HCT116 (cell line): ENCODE results near the gene RAB25. TPM values are rescaled to one million over a fixed set of nuclear protein-coding genes. Genes with fewer than 3 reads are reported as not detected.

Experiments used
- ATAC-seq: fragments of 200-7000 bp; cut with Tn5 transposase; 2 replicates; pipeline ENCODE4 v1.9.1; 2020; ENCODE audit warnings: mild to moderate bottlenecking, moderate library complexity
- BruUV-seq: library from RNA; stranded (reverse); fragments of 400-500 nt; replicated peaks from 2 replicates; lab custom pipeline; 2021; lab: Mats Ljungman, UMichigan
- CTCF ChIA-PET: fragments of 300-600 bp; sonication (Branson Sonifier 250); formaldehyde crosslinking; loops from one replicate; lab custom pipeline; 2021; ENCODE audit warnings: antibody characterized with exemption; lab: Charles Lee
- POLR2A ChIA-PET: fragments of 300-600, 350-600 bp; sonication (Branson Sonifier 250); formaldehyde crosslinking; loops from one replicate; lab custom pipeline; 2021; ENCODE audit warnings: antibody characterized with exemption; lab: Charles Lee
- RAD21 ChIA-PET, 2 experiments: fragments of 300-600 bp; sonication (Branson Sonifier 250); formaldehyde crosslinking; loops; one replicate each; lab custom pipeline; 2023; ENCODE audit warnings: low total read pairs in 2 of 2; ENCODE audit not compliant: uncharacterized antibody in 2 of 2, unreplicated experiment in 2 of 2, low non-redundant PET in 1 of 2; lab: Charles Lee
- DNase-seq: peaks from one replicate; pipeline ENCODE4 v3.0.0-alpha.2; 2010; ENCODE audit warnings: low read depth, low spot score
- H2AFZ ChIP-seq: fragments of 200-600 bp; shearing (Covaris generic), sonication (generic); 2 replicates; pipeline ENCODE4 v1.6.1; 2017; ENCODE audit warnings: low read depth, mixed run types, mixed read lengths, antibody characterized with exemption, low read length; ENCODE audit not compliant: poor library complexity, severe bottlenecking
- H3K27ac ChIP-seq: 2 replicates; pipeline ENCODE4 v1.5.1; 2012; ENCODE audit warnings: low read depth, low read length
- H3K27me3 ChIP-seq: fragments of 200-600 bp; sonication (generic); 2 replicates; pipeline ENCODE4 v1.6.1; 2016; ENCODE audit warnings: mixed run types, low read length, mixed read lengths; ENCODE audit not compliant: insufficient read depth
- H3K36me3 ChIP-seq, 2 experiments: fragments of 200-500 bp in 1 of 2; fragments of 200-600 bp in 1 of 2; sonication (Bioruptor generic) in 1 of 2; sonication (generic) in 1 of 2; 2 replicates each; pipeline versions ENCODE4 v1.5.1 to v1.6.1; 2014 to 2016; ENCODE audit warnings: low read length in 2 of 2, inconsistent platforms in 1 of 2, mixed read lengths in 1 of 2, mixed run types in 1 of 2; ENCODE audit not compliant: insufficient read depth in 2 of 2, control insufficient read depth in 1 of 2
- H3K4me1 ChIP-seq, 2 experiments: fragments of 200-600 bp in 1 of 2; sonication (generic) in 1 of 2; 2 replicates each; pipeline versions ENCODE4 v1.5.1 to v1.6.1; 2012 to 2017; ENCODE audit warnings: low read length in 2 of 2, inconsistent platforms in 1 of 2, mild to moderate bottlenecking in 1 of 2, mixed read lengths in 1 of 2, mixed run types in 1 of 2, moderate library complexity in 1 of 2; ENCODE audit not compliant: insufficient read depth in 2 of 2, control insufficient read depth in 1 of 2
- H3K4me2 ChIP-seq: fragments of 200-600 bp; sonication (generic); 2 replicates; pipeline ENCODE4 v1.6.1; 2017; ENCODE audit warnings: mixed run types, low read length, mixed read lengths
- H3K4me3 ChIP-seq, 2 experiments: fragments of 200-600 bp in 1 of 2; sonication (generic) in 1 of 2; replicated peaks in 1 of 2; 2 replicates each; pipeline ENCODE4 v1.5.1; 2011 to 2016; ENCODE audit warnings: low read length in 2 of 2, control low read depth in 1 of 2, low read depth in 1 of 2, mild to moderate bottlenecking in 1 of 2, mixed read lengths in 1 of 2, mixed run types in 1 of 2
- H3K79me2 ChIP-seq: fragments of 200-600 bp; sonication (generic); 2 replicates; pipeline ENCODE4 v1.6.1; 2017; ENCODE audit warnings: mild to moderate bottlenecking, mixed run types, low read length, moderate library complexity, mixed read lengths; ENCODE audit not compliant: insufficient read depth
- H3K9ac ChIP-seq: fragments of 200-600 bp; sonication (generic); 2 replicates; pipeline ENCODE4 v1.6.1; 2016; ENCODE audit warnings: low read length, mixed read lengths
- H3K9me2 ChIP-seq: fragments of 200-600 bp; sonication (generic), shearing (Covaris generic); 2 replicates; pipeline ENCODE4 v1.6.1; 2017; ENCODE audit warnings: mixed run types, mild to moderate bottlenecking, moderate library complexity; ENCODE audit not compliant: insufficient read depth
- H3K9me3 ChIP-seq, 2 experiments: fragments of 200-500 bp in 1 of 2; fragments of 200-600 bp in 1 of 2; sonication (Bioruptor generic) in 1 of 2; sonication (generic) in 1 of 2; 2 replicates each; pipeline ENCODE4 v1.6.1; 2014 to 2017; ENCODE audit warnings: low read length in 2 of 2, mixed read lengths in 2 of 2, inconsistent platforms in 1 of 2, low read depth in 1 of 2, mild to moderate bottlenecking in 1 of 2, mixed run types in 1 of 2, moderate library complexity in 1 of 2; ENCODE audit not compliant: control insufficient read depth in 1 of 2, insufficient read depth in 1 of 2
- H4K20me1 ChIP-seq: fragments of 200-600 bp; sonication (generic), shearing (Covaris generic); 2 replicates; pipeline ENCODE4 v1.6.1; 2017; ENCODE audit warnings: mixed run types, mild to moderate bottlenecking, moderate library complexity; ENCODE audit not compliant: insufficient read depth
- CBX3 ChIP-seq: IDR thresholded peaks from 2 replicates; pipeline ENCODE4 v1.6.1; 2012; ENCODE audit warnings: low read depth
- CEBPB ChIP-seq: IDR thresholded peaks from 2 replicates; pipeline ENCODE4 v1.6.1; 2012; ENCODE audit warnings: low read depth
- CTCF ChIP-seq, 3 experiments: fragments of 200-600 bp in 1 of 3; sonication (generic) in 1 of 3; IDR thresholded peaks in 2 of 3; conservative IDR thresholded peaks in 1 of 3; 2 replicates each; pipeline ENCODE4 v1.5.1; 2012 to 2017; ENCODE audit warnings: low read depth in 2 of 3, low read length in 2 of 3, antibody characterized with exemption in 1 of 3, borderline replicate concordance in 1 of 3, control low read depth in 1 of 3, mild to moderate bottlenecking in 1 of 3, mixed read lengths in 1 of 3, mixed run types in 1 of 3, moderate library complexity in 1 of 3; ENCODE audit not compliant: insufficient read depth in 1 of 3
- EGR1 ChIP-seq: IDR thresholded peaks from 2 replicates; pipeline ENCODE4 v1.6.1; 2012; ENCODE audit warnings: low read depth
- ELF1 ChIP-seq: IDR thresholded peaks from 2 replicates; pipeline ENCODE4 v1.6.1; 2012; ENCODE audit warnings: low read depth, borderline replicate concordance
- EZH2 ChIP-seq: fragments of 200-600 bp; sonication (generic); IDR thresholded peaks from 2 replicates; pipeline ENCODE4 v1.6.1; 2017; ENCODE audit warnings: antibody characterized with exemption, mixed run types
- EZH2phosphoT487 ChIP-seq: fragments of 200-600 bp; IDR thresholded peaks from 2 replicates; pipeline ENCODE4 v1.6.1; 2018; ENCODE audit warnings: antibody characterized with exemption, borderline replicate concordance
- FOSL1 ChIP-seq: IDR thresholded peaks from 2 replicates; pipeline ENCODE4 v1.6.1; 2012; ENCODE audit warnings: low read depth
- POLR2A ChIP-seq: IDR thresholded peaks from 2 replicates; pipeline ENCODE4 v1.7.0; 2011; ENCODE audit warnings: borderline replicate concordance; ENCODE audit not compliant: insufficient read depth, insufficient read length; ENCODE audit errors: extremely low read depth
- RAD21 ChIP-seq: IDR thresholded peaks from 2 replicates; pipeline ENCODE4 v1.6.1; 2012; ENCODE audit warnings: low read depth, mild to moderate bottlenecking
- SIN3A ChIP-seq: IDR thresholded peaks from 2 replicates; pipeline ENCODE4 v1.6.1; 2012; ENCODE audit warnings: low read depth
- SP1 ChIP-seq: IDR thresholded peaks from 2 replicates; pipeline ENCODE4 v1.6.1; 2012; ENCODE audit warnings: low read depth
- TCF7L2 ChIP-seq: IDR thresholded peaks from 2 replicates; pipeline ENCODE4 v1.7.0; 2011; ENCODE audit warnings: borderline replicate concordance, inconsistent platforms; ENCODE audit not compliant: insufficient read depth, insufficient read length; ENCODE audit errors: extremely low read depth
- YY1 ChIP-seq: IDR thresholded peaks from 2 replicates; pipeline ENCODE4 v1.6.1; 2011; ENCODE audit warnings: low read length, low read depth, moderate library complexity, mild to moderate bottlenecking; ENCODE audit not compliant: insufficient replicate concordance; ENCODE audit errors: extremely low read depth
- ZFX ChIP-seq: fragments of 450-650 bp; IDR thresholded peaks from 2 replicates; pipeline ENCODE4 v1.6.1; 2017
- ZNF274 ChIP-seq: fragments of 200-500 bp; sonication (Bioruptor generic); IDR thresholded peaks from 2 replicates; pipeline ENCODE4 v1.6.1; 2014; ENCODE audit warnings: mild to moderate bottlenecking, low read depth, low read length, inconsistent platforms
- intact Hi-C: fragments of 100-400 bp; cut with micrococcal nuclease; formaldehyde crosslinking; loops from 2 replicates; pipeline ENCODE4 v1.10.0; 2022
- total RNA-seq: library from RNA; stranded (reverse); gene quantifications from one replicate; pipeline ENCODE4 v1.2.1, GENCODE V29; 2021; ENCODE audit not compliant: unreplicated experiment
- TF ChIP-seq, protein P1 (sequence below): IDR thresholded peaks from 2 replicates; pipeline ENCODE4 v1.6.1; 2012
- TF ChIP-seq, protein P2 (sequence below): IDR thresholded peaks from 2 replicates; pipeline ENCODE4 v1.6.1; 2012

The RAB25 gene
- total RNA-seq, 1 experiment from 2014 or later = 142 TPM

- TF ChIP-seq, protein P1, sequence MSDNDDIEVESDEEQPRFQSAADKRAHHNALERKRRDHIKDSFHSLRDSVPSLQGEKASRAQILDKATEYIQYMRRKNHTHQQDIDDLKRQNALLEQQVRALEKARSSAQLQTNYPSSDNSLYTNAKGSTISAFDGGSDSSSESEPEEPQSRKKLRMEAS = peak; percentile 69
- TF ChIP-seq FOSL1 = no peak
- no peak; the same call in 1 of the 2 replicates for TF ChIP-seq ELF1
- TF ChIP-seq CEBPB = no peak
- TF ChIP-seq, all 23 proteins: peak for 4
Observed at GRCh38 chr1:156082309-156083091, 21.5 kb downstream of the RAB25 start, which contains the start of gene MEX3A (continued).

- TF ChIP-seq CTCF (IDR thresholded peaks at IDR 0.05 in 2 of 3, conservative IDR thresholded peaks at IDR 0.05 in 1 of 3; ENCODE audit: borderline replicate concordance in 1 of 3, insufficient read depth in 1 of 3, low read depth in 2 of 3, low read length in 2 of 3) (no peak), CEBPB (no peak), TCF7L2 (no peak), POLR2A (no peak), EZH2phosphoT487 (no peak), CBX3 (no peak), SP1 (no peak), RAD21 (no peak), EZH2 (no peak), EGR1 (no peak), ZFX (no peak), SIN3A (no peak), ZNF274 (no peak), YY1 (no peak), ELF1 (no peak)
- TF ChIP-seq, protein P2, sequence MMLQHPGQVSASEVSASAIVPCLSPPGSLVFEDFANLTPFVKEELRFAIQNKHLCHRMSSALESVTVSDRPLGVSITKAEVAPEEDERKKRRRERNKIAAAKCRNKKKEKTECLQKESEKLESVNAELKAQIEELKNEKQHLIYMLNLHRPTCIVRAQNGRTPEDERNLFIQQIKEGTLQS = no peak
- Histone ChIP-seq H3K4me1 (peaks cover 14 to 33% of the 10 kb centered on the region in 2 experiments; a peak in 3 of 4 replicates), H3K27me3 (no peaks in the 10 kb centered on the region), H3K79me2 (no peaks in the 10 kb centered on the region), H3K27ac (no peak overlapping the region), H3K4me2 (peak overlapping the region; percentile 96), H4K20me1 (no peaks in the 10 kb centered on the region), H3K9me3 (no peaks in the 10 kb centered on the region), H3K9me2 (no peaks in the 10 kb centered on the region), H3K36me3 (no peaks in the 10 kb centered on the region), H3K9ac (no peak overlapping the region), H2AFZ (no peak overlapping the region), H3K4me3 (peak overlapping the region; percentile 73 to 81; a peak in 1 of 4 replicates)
- ATAC-seq (no peak), DNase-seq (no peak)
- CTCF ChIA-PET = interaction anchor here (0.8 to 1.1 kb wide), 2 partner anchors 18 to 46 kb away, joined by 3 read pairs; no protein-coding TSS in a partner anchor
- TSS peak; percentile 66 for BruUV-seq
- RAD21 ChIA-PET = interaction anchor here in 1 of 2 experiments (0.5 kb wide), 1 partner anchor 43 kb away, joined by 3 read pairs; no protein-coding TSS in a partner anchor
- POLR2A ChIA-PET = no interaction called here
- intact Hi-C loops = no loop called here
Observed at GRCh38 chr1:156083800-156084790, 23.1 kb downstream of the RAB25 start.
